ENCODE measurements around the gene SYCP2L.
"Not testable (repeated sequence)": the region's sequence is repeated elsewhere in the genome, so short reads cannot be mapped to it uniquely, and the experiment has no call there.

The SYCP2L gene

GRCh38 chr6:10857259-10857658, 29.6 kb upstream of the SYCP2L start:
- TF ChIP-seq CTCF (IDR thresholded peaks at IDR 0.05; ENCODE audit: low read depth, low read length) = no peak
- DNase-seq = no peak
- Histone ChIP-seq H3K36me3 (no peaks in the 10 kb centered on the region), H3K27ac (no peak overlapping the region), H3K4me3 (ENCODE audit: low read depth, low read length) (no peak overlapping the region), H3K9me3 (ENCODE audit: severe bottlenecking) (peaks cover 26% of the 10 kb centered on the region), H3K27me3 (ENCODE audit: insufficient read depth, low read depth, severe bottlenecking) (no peaks in the 10 kb centered on the region)

- Histone ChIP-seq H3K9me3 (ENCODE audit: severe bottlenecking) (no peaks in the 10 kb centered on the region), H3K27me3 (ENCODE audit: insufficient read depth, low read depth, severe bottlenecking) (no peaks in the 10 kb centered on the region), H3K27ac (no peak overlapping the region), H3K4me3 (ENCODE audit: low read depth, low read length) (no peak overlapping the region), H3K36me3 (no peaks in the 10 kb centered on the region)
- no peak for DNase-seq
- TF ChIP-seq CTCF (IDR thresholded peaks at IDR 0.05; ENCODE audit: low read depth, low read length) = no peak
Observed at GRCh38 chr6:10861086-10861485, 25.8 kb upstream of the SYCP2L start.

- no peak overlapping the region for H3K27ac ChIP-seq
- H3K4me3 ChIP-seq (ENCODE audit: low read depth, low read length) = no peak overlapping the region
- TF ChIP-seq CTCF (IDR thresholded peaks at IDR 0.05; ENCODE audit: low read depth, low read length) = no peak
- DNase-seq = no peak
- no peaks in the 10 kb centered on the region for H3K9me3 ChIP-seq (ENCODE audit: severe bottlenecking)
- no peaks in the 10 kb centered on the region for H3K27me3 ChIP-seq (ENCODE audit: insufficient read depth, low read depth, severe bottlenecking)
- H3K36me3 ChIP-seq = no peaks in the 10 kb centered on the region
Observed at GRCh38 chr6:10862361-10862760, 24.5 kb upstream of the SYCP2L start.

GRCh38 chr6:10863031-10863430, 23.8 kb upstream of the SYCP2L start:
- H3K27me3 ChIP-seq (ENCODE audit: insufficient read depth, low read depth, severe bottlenecking); H3K9me3 ChIP-seq (ENCODE audit: severe bottlenecking); DNase-seq; H3K27ac ChIP-seq; H3K4me3 ChIP-seq (ENCODE audit: low read depth, low read length); H3K36me3 ChIP-seq: not testable (repeated sequence)

GRCh38 chr6:10866709-10867108, 20.1 kb upstream of the SYCP2L start:
- not testable (repeated sequence) for H3K4me3 ChIP-seq (ENCODE audit: low read depth, low read length); DNase-seq; H3K9me3 ChIP-seq (ENCODE audit: severe bottlenecking); H3K36me3 ChIP-seq; H3K27ac ChIP-seq; H3K27me3 ChIP-seq (ENCODE audit: insufficient read depth, low read depth, severe bottlenecking)

- Histone ChIP-seq H3K9me3 (ENCODE audit: severe bottlenecking) (no peaks in the 10 kb centered on the region), H3K27ac (no peak overlapping the region), H3K27me3 (ENCODE audit: insufficient read depth, low read depth, severe bottlenecking) (no peaks in the 10 kb centered on the region), H3K36me3 (no peaks in the 10 kb centered on the region), H3K4me3 (ENCODE audit: low read depth, low read length) (no peak overlapping the region)
- no peak for DNase-seq
- TF ChIP-seq CTCF (IDR thresholded peaks at IDR 0.05; ENCODE audit: low read depth, low read length) = no peak
Observed at GRCh38 chr6:10867952-10868351, 18.9 kb upstream of the SYCP2L start.

- Histone ChIP-seq H3K9me3 (ENCODE audit: severe bottlenecking) (no peaks in the 10 kb centered on the region), H3K27ac (no peak overlapping the region), H3K4me3 (ENCODE audit: low read depth, low read length) (no peak overlapping the region), H3K27me3 (ENCODE audit: insufficient read depth, low read depth, severe bottlenecking) (no peaks in the 10 kb centered on the region), H3K36me3 (no peaks in the 10 kb centered on the region)
- no peak for TF ChIP-seq CTCF (IDR thresholded peaks at IDR 0.05; ENCODE audit: low read depth, low read length)
- DNase-seq = no peak
Observed at GRCh38 chr6:10873374-10873773, 13.5 kb upstream of the SYCP2L start.

Measured in WERI-Rb-1 (cell line).